Ecto neural progenitor cell (in vitro differentiated cells): ENCODE measurements around the gene PLCH2.

ENCODE experiments used
- DNase-seq: peaks from one replicate; pipeline ENCODE4 v3.0.0-alpha.2; 2018; ENCODE audit warnings: low spot score

The PLCH2 gene

DNA sequence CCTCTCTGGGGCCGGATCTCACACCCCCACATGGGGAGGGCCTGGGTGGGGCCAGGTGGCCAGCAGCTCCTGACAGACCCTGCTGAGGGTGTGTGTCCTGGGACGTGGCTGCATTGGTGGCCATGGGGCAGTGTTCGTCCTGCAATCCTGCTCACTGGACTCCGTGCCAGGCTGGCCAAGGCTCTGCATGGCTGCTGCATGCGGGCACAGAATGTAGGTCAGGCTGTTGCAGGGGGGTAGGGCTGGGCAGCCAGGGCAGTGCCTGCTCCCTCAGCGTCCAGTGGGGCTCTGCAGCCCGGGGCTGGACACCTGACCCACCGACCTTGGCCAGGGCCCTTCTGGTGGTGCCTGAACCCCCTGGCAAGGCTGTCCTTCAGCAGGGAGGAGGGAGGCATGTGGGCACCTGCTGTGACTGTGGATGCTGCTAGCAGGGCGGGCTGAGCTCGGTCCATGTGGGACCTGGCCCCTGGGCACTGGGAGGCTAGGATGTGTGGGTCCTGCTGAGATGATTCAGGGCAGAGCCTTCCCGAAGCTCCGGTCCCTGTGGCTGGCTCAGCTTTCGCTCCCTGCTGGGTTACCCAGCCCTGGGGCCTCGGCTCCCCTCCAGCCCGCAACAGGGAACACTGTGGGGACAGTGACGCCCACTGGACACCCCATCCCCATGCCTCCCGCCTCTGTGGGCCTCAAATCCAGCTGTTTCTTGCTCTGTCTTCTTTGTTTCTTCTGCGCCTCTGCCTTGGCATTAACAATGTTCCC, 14.9 kb upstream of the PLCH2 start:
- DNase-seq, result no peak

DNA sequence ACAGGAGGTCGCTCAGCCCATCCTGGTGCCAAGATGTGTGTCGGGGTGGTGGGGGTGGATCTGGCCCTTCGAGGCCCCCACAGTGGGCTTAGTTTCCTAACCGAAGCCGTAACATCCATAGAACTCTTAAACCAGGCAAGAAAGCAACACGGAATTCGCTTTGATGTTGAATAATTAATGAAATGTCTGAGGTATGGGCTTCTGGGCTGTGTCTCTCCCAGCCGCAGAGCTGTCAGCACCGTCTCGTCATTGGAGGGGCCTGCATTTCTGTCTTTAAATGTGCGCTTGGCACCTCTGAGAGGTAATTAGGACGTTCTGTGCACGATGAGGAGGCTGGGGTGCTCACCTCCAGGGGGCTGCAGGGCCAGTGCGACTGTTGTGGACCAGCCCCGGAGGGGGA, 13.3 kb upstream of the PLCH2 start:
- no peak for DNase-seq

DNA sequence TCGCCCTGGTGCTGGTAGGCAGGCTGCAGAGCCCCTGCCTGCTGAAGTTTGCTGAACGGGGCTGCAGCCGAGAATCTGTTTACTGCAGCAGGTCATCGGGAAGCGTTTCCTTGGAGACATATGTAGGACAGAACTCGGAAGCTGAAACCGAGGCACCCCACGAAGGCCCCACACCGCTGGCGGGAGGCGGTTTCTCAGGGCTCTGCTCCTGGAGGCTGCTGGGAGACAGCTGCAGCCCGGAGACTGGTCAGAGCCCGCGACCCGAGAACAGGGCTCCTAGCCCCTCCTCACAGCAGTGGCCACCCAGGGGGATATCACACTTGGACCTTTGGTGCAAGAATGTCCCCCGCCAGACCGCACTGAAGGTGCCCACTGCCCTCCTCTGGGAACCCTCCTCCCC, 12.7 kb upstream of the PLCH2 start:
- no peak for DNase-seq

DNA sequence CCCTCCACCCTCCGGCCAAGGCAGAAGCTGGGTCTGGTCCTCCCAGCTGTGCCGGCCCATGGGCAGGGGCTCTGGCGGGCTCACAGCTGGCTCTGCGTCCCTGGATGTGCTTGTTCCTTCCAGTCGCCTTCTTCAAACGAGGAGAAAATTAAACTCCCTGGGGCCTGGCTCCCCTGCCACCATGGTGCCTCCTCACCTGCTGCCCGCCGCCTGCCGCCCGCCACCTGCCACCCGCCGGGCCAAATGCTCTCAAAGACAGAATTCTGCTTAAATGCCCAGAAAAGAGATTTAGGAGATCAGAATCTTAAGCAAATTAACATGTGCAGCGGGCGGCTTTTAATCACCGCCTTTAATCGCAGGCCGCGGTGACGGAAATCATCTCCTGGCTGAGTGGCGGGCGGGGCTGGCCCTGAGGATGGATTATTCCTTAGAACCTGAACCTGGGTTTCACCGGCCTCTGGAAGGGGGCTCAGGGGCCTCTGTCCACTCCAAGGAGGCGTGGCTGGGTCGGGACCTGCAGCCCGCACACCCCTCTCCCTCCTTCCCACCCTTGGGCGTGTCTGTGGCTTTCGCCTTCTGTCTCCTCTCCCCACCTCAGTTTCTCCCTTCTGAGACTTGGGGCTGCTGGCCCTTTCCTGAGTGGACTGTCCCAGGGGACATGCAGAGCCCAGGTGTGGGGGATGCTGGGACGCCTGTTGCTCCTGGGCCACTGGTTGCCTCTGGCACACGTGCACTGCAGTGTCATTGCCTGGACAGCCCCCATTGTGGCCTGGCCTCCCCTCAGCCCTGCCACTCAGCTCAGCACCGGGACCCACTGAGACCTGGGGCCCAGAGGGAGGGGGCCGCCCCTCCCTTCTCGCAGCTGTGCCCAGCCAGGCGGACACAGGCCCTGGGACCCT, 10.5 kb upstream of the PLCH2 start:
- DNase-seq, result no peak

DNA sequence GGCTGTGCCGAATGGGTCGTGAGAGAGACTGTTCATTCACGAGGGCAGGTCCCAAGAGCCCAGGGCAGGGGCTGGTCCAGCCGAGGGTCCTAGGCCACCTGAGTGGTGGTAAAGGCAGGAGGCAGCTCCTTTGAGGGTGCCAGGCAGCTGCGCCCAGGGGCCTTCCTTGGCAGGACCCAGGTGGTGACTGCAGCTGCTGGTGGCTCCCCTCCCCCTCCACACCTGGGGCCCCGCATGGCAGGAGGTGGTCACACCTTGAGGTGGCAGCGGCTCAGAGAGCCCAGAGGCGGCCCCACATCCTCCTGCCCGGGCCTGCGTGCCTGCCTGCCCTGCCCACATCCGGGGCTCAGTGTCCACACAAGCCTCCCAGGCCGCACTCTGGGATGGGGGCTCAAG, 9.8 kb upstream of the PLCH2 start:
- no peak for DNase-seq

DNA sequence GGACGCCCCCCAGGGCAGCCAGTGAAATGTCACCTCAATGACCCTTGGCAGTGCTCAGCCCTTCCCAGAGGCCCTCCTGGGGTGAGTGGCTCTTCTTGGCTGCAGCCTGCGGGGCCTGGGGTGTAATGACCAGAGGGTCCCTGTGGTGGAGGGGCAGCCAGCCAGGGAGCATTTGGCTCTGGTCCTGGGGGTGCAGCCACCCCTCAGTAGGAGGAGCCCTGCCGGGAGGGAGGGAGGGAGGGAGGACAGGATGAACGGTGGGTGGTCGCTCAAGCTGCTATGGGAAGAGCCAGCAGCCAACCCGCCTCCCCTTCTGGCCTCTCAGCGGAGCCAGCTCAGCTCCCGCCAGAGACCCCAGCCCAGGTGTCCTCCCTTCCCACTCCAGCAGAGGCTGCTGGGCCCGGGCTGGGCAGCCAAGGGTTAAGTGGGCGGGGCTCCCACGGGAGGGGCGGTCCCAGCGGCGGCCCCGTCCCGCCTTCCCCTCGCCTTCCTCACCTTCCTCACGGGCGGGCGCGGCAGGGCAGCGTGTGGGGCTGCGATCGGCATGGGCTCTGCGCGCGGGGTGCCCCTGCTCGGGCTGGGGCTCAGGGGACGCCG, 9.0 kb upstream of the PLCH2 start:
- DNase-seq, result peak; percentile 79

DNA sequence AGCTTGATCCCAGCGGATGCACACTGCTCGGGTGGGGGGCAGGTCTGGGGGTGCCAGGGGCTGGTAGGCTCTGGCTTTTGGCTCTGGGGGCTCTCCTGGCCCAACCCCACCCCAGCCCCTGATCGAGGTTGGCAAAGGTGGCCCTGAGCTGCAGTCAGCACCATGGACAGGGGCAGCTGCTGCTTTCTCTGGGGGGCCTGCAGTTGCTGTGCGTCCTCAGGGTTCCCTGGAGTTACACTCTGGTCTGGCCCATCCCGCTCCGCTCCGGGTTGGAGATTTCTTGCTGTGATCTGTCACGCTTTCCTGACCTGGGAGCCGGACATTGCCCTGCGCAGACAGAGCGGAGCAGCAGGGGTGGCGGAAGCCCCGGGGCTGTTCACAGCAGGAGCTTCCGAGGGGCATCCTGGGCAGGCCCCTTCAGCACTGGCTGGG, 8.0 kb upstream of the PLCH2 start:
- peak; percentile 87 for DNase-seq

DNA sequence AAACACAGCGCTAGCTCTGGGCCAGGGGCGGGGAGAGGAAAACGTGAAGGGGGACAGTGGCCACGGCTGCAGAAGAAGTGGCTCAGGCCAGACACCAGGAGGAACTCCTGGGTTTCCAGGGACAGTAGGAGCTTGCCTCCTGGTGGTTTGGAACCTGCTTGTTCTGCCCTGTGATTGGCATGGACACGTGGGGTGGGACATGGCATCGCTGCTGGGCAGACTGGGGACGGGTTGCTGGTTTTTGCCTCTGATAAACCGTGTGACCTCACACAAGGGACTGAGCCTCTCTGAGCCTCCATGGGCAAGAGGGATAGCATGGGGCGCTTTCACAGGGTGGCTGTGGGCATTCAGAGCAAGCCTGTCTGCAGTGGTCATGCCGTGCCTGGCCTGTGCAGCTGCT, 7.5 kb upstream of the PLCH2 start:
- no peak for DNase-seq

DNA sequence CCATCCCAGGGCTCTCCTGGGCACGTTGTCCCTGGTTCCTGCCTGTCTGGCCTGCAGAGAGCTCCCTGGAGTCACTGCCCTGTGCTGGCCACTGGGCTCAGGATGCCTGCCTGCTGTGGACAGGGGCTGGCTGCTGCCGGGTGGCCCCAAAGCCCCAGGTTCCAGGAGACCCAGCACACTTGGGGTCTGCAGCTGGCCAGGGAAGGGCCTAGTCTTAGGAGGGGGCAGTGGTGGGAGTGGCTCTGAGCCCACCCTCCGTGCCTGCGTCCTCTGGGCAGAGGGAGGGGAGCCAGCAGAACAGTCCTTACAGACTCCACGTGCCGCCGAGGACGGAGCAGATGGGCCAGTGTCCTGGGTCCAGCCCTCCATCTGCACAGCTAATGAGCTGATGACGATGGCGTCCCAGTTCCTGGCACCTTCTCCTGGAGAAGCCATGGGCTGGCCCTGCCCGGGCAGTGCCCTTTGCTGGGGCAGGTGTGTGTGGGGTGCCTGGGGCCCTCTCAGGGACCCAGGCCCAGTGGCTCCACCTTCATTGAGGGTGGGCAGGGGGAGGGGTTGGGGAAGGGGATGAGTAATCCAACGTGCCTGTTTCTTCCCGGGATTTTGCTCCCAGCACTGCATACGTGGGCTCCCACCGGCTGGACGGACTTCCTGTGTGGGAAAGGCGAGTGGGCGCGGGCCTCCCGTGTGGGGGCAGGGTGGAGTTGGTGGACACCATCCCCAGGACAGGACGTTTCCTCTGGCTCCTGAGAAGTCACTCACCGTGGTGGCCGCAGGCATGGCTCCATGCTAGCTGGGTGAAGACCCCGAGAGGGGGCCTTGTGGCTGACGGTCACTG, 6.8 kb upstream of the PLCH2 start:
- DNase-seq, result no peak

DNA sequence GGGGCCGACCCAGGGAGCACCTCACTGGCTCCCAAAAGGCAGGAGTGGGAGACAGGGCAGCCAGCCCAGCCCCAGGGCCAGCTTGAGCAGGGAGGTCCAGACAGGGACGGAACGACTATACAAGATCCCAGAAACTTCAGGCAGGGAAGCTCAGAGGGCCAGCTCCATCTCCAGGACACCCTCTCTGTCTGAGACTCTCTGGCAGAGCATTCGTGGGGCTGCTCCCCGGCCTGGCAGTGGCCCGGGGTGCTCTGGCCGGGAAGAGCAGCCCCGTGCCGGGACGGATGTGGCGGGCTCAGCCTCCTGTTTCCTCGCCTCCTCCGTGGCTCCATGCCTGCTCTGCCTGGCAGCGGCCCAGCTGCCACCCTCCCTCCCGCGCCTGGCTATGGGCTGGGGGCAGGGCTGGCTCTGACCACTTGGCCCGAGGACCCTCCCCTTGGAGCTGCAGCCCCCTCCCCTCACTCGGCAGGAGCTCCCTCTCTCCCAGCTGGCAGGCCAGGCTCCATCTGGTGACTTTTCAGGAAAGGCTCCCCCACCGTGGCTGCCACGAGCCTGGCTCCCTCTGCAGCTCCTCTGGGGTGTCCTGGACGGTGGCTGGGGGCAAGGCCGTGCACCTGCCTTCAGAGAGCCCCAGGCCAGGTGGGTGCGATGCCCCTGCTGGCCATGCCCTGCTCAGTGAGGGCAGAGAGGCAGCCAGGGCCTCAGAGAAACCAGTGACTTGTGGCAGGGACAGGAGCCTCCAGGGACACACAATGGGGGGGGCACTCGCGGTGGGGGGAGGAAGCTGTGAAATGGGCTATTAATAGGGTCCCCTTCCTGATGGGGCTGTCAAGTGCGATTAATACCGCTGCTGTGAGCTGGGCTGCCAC, 5.6 kb upstream of the PLCH2 start:
- DNase-seq, result no peak

DNA sequence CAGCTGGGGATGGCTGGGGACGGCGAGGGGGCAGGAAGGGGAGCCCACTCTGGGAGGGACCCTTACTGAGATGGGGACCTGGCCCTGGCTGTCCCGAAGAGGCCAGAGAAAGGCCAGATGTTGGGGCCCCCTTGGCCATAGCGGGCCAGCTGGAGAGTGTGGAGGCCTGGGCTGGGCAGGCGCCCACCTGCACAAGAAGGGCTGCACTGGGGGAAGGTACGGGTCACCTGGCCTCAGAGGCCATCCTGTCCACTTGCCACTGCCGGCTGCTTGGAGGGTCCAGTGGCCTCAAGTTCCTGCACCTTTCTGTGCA, 5.0 kb upstream of the PLCH2 start:
- DNase-seq, result no peak

DNA sequence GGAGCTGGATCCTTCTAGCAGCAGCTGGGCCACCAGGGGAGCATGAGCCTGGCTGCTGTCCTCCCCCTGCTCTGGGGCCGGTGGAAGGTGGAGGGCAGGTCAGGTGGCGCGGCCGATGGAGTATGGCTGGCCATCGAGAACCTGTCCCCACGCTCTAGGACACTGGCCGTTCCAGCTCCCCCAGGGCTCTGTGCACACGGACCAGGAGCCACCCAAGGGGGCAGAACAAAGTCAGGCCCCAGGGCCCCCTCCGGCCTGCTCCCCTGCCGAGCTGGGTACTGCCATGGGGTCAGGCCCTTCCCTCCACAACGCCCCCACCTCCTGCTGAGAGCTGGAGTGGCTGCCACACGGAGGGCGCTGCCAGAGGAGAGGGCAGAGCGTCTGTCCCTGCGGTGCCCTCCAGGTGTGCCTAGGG, 4.5 kb upstream of the PLCH2 start:
- DNase-seq, result no peak

DNA sequence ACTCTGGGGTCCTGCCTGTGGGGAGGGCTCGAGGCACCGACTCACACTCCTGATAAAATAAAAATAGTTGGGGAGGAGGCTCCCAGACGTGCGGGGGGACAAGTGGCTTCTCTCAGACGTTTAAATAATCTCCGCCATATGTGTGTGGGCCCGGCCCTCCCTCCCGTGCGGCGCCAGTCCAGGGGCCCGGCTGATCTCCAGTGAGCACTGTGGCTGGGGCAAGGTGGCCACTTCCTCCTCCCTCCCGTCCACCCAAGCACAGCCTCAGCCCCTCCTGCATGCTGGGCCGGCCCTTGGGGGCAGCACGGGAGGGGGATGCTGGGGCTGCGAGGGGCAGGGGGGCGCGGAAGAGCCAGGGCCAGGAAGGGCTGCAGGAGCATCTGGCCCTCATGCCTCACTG, 4.0 kb upstream of the PLCH2 start:
- DNase-seq, result no peak

DNA sequence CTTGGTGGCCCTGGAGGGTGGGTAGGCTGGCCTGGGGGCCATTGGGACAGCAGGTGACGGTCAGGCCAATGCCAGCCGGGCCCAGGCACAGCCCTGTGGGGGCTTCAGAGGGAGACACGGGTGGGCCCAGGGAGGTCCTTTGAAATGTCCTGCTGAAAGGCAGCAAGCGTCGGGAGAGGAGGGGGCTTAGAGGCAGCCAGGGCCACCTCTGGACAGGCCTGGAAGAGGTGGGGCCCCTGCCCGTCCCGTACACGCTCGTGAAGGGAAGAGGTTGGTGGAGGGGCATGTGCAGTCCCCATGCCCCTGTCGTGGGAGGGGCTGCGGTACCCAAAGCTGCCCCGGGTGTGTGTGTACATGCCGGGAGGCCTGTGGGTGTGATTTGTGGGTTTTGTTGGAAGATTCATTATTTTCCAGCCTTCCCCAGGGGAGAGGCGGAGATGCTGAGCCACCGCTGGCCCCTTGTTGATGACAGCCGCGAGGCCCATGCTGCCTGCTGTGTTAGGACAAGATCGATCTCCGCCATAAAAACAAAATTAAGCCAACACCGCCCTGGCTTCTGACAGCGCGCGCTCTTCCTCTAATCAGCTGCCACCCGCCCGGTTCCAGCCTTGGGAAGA, 3.4 kb upstream of the PLCH2 start:
- DNase-seq, result no peak

DNA sequence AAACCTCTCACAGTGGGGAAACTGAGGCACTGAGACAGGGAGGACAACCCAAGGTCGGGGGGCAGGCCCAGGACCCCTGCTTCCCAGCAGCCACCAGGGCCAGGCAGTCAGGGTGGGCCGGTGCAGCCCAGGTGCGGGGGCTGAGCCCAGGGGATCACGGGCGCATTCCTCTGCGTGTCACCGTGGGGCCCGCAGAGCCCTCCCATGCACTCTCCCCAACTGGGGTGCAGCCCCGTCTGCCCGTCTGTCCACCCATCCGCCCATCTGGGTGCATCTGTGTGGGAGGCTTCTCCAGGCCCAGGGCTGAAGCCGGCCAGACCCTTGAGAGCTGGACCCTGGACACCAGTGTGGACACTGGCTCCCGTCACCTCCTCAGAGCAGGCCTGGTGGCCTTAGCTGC, 2.9 kb upstream of the PLCH2 start:
- no peak for DNase-seq

DNA sequence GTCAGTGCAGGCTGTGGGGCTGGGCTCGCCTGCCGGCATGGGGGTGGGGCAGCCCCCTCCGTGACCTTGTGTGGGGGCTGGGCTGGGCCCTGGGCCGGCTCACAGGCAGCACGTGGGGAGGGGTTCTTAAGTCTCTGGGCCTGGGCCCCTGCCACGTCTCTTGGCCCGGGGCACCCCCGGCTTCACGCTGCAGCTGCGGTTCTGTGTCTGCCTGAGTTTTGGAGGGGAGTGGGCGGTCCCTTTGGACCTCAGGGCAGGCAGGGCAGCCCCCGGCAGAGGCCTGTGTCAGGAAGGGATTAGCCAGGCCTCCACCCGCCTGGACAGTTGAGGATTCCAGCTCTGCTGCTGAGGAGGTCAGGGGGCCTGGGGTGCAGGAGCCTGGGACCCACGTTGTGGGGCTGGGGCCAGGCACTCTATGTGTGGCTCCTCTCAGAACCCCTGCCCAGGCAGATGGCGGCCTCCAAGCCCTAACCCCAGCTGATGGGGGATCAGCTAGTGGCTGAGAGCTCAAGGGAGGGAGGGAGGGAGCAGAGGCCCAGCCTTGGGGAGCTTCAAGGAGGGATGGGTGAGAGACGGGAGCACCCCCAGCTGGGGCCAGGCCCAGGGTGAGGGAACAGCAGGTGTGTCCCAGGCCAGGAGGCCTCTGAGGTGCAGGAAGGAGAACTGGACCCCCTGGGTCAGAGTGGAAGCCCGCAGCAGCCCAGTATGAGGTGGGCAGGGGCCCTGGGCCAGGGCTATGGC, 1.8 kb upstream of the PLCH2 start:
- DNase-seq, result peak; percentile 73

DNA sequence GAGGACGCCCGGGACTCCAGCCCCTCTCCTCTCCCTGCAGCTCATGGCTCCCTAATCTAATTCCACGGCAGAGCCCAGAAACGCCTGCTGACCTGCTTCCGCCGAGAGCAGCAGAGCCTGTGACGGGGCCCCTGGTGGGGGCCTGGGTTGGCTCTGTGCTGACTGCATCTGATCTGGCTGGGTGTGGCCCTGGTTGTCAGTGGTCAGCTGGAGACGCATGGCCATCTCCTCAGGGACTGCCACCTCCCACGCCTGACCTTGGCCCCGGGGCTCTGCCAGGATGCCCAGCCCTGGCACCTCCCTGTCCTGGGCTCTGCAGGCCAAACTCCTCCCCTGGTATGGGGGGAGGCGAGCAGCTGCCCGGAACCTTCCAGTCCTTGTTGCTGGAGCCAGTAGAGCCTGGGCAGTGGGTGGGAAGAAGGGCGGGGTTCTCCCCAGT, 1.1 kb upstream of the PLCH2 start:
- no peak for DNase-seq

DNA sequence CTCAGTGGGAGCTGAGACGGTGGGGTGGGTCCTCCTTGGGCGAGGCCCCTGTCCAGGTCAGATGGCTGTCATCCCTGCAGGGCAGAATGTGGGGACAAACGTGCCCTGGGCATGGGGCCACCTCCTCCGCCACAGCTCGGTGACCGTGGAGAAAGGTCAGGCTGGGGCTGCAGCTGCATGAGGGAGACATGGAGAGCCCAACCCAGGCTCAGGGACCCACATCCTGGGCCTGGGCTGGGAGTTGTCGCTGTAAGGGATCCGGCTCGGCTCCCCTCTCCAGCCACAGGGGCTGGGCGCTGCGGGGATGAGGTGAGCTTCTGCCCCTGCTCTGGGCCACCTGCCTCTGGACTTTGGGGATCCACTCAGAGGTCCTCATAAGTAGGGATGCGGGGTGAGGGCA, 518 bp upstream of the PLCH2 start:
- DNase-seq, result no peak

DNA sequence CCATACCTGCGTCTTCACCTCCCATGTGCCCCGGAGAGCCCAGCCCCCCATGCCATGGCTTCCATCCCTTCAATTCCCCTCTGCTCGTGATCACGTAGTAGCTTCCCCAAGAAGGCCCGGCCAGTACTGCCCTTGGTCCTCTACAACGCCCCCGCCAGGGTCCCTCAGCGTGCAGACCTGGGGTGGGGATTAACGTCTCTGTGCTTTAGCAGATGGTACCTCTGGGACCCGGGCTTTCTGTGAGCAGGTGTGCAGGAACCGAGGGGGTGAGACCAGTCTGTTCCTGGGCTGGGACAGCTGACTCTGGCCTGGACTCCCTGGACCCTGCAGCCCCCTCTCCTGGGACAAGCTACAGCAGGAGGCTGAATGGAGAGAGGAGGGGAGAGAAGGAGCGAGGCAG, 1.2 kb downstream of the PLCH2 start:
- DNase-seq, result no peak
